Upper lobe of left lung (tissue), 6 donors: ENCODE results near the gene TCF25. TPM values are rescaled to one million over a fixed set of nuclear protein-coding genes. Genes with fewer than 3 reads are reported as not detected.
"Not testable (repeated sequence)": the region's sequence is repeated elsewhere in the genome, so short reads cannot be mapped to it uniquely, and the experiment has no call there.

Experiments used
- ATAC-seq, 2 donors: fragments of 200-7000 bp; cut with Tn5 transposase; one replicate each; pipeline ENCODE4 v1.9.1; 2022; ENCODE audit warnings: mild to moderate bottlenecking in 2 of 2, moderate library complexity in 2 of 2; ENCODE audit not compliant: low FRiP score in 2 of 2
- DNase-seq, 2 donors: peaks; one replicate each; pipeline ENCODE4 v3.0.0-alpha.2; 2019 to 2020
- H3K27ac ChIP-seq, 4 donors: fragments of 200-600 bp; sonication (generic); one replicate each; pipeline ENCODE4 v1.5.1; 2016 to 2019
- H3K27me3 ChIP-seq, 4 donors: fragments of 200-600 bp; sonication (generic); one replicate each; pipeline ENCODE4 v1.5.1; 2017 to 2019
- H3K36me3 ChIP-seq, 4 donors: fragments of 200-600 bp; sonication (generic); one replicate each; pipeline ENCODE4 v1.5.1; 2016 to 2019
- H3K4me1 ChIP-seq, 4 donors: fragments of 200-600 bp; sonication (generic); one replicate each; pipeline ENCODE4 v1.5.1; 2018 to 2019
- H3K4me3 ChIP-seq, 4 donors: fragments of 200-600 bp; sonication (generic); one replicate each; pipeline ENCODE4 v1.5.1; 2017 to 2019; ENCODE audit warnings: mild to moderate bottlenecking in 2 of 4, moderate library complexity in 1 of 4
- H3K9me3 ChIP-seq, 4 donors: fragments of 200-600 bp; sonication (generic); one replicate each; pipeline ENCODE4 v1.5.1; 2018 to 2019
- EP300 ChIP-seq, 4 donors: sonication (generic); formaldehyde crosslinking; IDR thresholded peaks; one replicate each; pipeline ENCODE4 v1.5.1; 2017; ENCODE audit warnings: antibody characterized with exemption in 4 of 4, control low read depth in 2 of 4
- POLR2A ChIP-seq, 4 donors: fragments of 450-650 bp; IDR thresholded peaks; one replicate each; pipeline ENCODE4 v1.5.1; 2016 to 2017; ENCODE audit warnings: antibody characterized with exemption in 4 of 4, mild to moderate bottlenecking in 2 of 4
- POLR2AphosphoS5 ChIP-seq, 2 donors: sonication (generic); formaldehyde crosslinking; IDR thresholded peaks; one replicate each; pipeline ENCODE4 v1.5.1; 2017; ENCODE audit warnings: antibody characterized with exemption in 2 of 2
- WGBS, 2 donors: methylation state at CpG; one replicate each; pipeline ENCODE4 v1.1.5; 2017 to 2018; 5-methylcytosine and 5-hydroxymethylcytosine counted together
- total RNA-seq, 6 donors: library from RNA; depleted of rRNA in 4 of 6; stranded (reverse); fragments of >200 nt in 4 of 6; gene quantifications; one replicate each; pipeline versions ENCODE4 v1.1.0 to v1.2.1, GENCODE V29; 2016 to 2021
- TF ChIP-seq, protein P1 (sequence below), 6 experiments: fragments of 450-650 bp in 4 of 6; fragments of 200-600 bp in 2 of 6; sonication (generic) in 2 of 6; IDR thresholded peaks; one replicate each; pipeline ENCODE4 v1.5.1; 2016 to 2019; ENCODE audit warnings: antibody characterized with exemption in 6 of 6
- donor health status: DM: no; HTN: no; CAD: no; lungs with moderate emphysema.
- donor health status: DM: no; HTN: yes; CAD: no; lungs with severe emphysema.

The TCF25 gene
- total RNA-seq, 6 donors from 2014 or later = 132 to 1,060 (median 211) TPM

DNA sequence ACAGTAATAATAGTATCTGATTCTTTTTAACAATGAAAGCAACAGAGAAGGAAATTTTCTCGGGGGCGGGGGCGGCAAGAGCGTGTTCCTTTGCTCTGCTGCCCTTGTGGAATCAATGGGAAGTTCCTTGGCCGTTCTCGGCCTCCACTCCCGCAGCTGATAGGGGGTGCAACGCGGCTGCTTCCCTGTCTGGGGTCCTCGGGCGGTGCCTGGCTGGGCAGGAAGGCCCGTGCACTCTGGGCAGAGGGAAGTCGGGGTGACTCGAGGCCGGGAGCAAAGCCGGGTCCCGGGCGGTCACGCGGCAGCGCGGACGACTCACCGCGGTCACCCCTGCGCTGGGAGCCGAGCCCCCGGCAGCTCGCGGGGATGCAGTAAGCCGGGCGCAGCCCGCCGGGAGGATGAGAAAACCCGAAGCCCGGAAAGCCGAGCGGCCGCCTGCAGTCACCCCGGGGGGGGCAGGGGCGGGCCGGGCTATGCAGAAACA lies 52.2 kb downstream of the TCF25 start:
- no peaks in the 10 kb centered on the region for H3K9me3 ChIP-seq
- peaks cover 0 to 35% (median 27%) of the 10 kb centered on the region in 4 donors for H3K27me3 ChIP-seq
- DNase-seq (no peak), ATAC-seq (no peak)
- peak overlapping the region; percentile 37 to 56 (median 44) for H3K4me3 ChIP-seq
- peaks cover 44 to 57% (median 49%) of the 10 kb centered on the region in 4 donors for H3K4me1 ChIP-seq
- H3K36me3 ChIP-seq = no peaks in the 10 kb centered on the region
- WGBS, 2 donors = 1 to 5% methylated on average over 10 to 24 of the region's 42 CpGs
- no peak overlapping the region for H3K27ac ChIP-seq
- TF ChIP-seq, protein P1, sequence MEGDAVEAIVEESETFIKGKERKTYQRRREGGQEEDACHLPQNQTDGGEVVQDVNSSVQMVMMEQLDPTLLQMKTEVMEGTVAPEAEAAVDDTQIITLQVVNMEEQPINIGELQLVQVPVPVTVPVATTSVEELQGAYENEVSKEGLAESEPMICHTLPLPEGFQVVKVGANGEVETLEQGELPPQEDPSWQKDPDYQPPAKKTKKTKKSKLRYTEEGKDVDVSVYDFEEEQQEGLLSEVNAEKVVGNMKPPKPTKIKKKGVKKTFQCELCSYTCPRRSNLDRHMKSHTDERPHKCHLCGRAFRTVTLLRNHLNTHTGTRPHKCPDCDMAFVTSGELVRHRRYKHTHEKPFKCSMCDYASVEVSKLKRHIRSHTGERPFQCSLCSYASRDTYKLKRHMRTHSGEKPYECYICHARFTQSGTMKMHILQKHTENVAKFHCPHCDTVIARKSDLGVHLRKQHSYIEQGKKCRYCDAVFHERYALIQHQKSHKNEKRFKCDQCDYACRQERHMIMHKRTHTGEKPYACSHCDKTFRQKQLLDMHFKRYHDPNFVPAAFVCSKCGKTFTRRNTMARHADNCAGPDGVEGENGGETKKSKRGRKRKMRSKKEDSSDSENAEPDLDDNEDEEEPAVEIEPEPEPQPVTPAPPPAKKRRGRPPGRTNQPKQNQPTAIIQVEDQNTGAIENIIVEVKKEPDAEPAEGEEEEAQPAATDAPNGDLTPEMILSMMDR (IDR thresholded peaks at IDR 0.05) = peak in 1 of 6 experiments; percentile 10
- no peak for TF ChIP-seq EP300 (IDR thresholded peaks at IDR 0.05)
- TF ChIP-seq POLR2AphosphoS5 (IDR thresholded peaks at IDR 0.05) = no peak
- no peak for TF ChIP-seq POLR2A (IDR thresholded peaks at IDR 0.05)

DNA sequence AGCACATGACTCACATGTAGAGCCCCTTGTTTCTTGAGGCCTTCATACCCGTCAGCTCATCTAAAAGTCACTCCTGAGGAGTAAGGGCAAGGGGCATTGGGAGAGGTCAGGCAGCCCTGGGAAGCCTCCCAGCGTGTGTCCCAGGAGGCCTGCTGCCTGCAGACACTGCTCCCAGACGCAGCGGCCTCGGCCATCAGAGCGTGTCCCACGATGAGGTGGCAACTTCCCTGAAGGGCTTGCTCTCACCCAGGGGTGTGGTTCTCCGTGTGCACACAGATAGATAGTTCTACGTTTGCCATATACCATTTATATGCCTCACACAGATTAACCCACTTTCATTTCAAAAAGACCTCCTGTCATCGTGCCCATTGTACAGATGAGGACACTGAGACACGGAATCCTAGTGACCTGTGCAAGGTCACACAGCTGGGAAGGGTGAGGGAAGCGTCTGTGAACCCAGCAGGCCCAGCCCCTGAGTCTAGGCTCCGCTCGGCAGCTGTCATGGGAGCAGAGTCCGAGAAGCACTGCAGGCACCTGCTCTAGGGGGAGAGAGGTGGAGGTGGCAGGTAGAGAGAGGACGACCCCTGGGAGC lies 58.0 kb downstream of the TCF25 start:
- 91 to 92% methylated on average over 14 to 16 of the region's 16 CpGs for WGBS, 2 donors
- no peak for ATAC-seq
- H3K27me3 ChIP-seq = no peaks in the 10 kb centered on the region

DNA sequence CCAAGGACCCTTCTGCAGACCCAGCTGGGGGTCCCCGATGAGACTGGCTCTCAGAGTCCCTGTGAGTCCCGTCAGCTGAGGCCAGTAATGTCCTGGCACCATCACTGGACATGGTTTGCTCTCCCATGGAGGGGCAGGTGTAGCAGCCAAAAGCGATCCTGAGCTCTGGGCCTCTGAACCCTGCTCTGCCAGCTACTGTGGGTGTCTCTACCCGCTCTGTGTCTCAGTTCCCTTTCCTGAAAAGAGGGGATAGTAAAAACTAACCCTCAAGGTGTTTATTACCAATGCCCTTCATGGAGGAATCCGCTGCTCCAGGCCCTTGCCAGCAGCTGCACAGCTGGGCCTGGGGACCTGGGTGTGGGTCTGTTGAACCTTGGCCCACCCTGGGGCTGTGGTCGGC lies 58.6 kb downstream of the TCF25 start:
- Histone ChIP-seq H3K4me1 (no peaks in the 10 kb centered on the region), H3K4me3 (no peak overlapping the region), H3K27me3 (no peaks in the 10 kb centered on the region), H3K9me3 (no peaks in the 10 kb centered on the region), H3K36me3 (no peaks in the 10 kb centered on the region), H3K27ac (no peak overlapping the region)
- DNase-seq (no peak), ATAC-seq (no peak)
- WGBS, 2 donors = 84 to 96% methylated on average over 4 to 6 of the region's 6 CpGs
- no peak for TF ChIP-seq POLR2A (IDR thresholded peaks at IDR 0.05)
- TF ChIP-seq, protein P1 (IDR thresholded peaks at IDR 0.05) = no peak
- TF ChIP-seq EP300 (IDR thresholded peaks at IDR 0.05) = no peak
- no peak for TF ChIP-seq POLR2AphosphoS5 (IDR thresholded peaks at IDR 0.05)

More for the DNA sequence above, 58.0 kb downstream of the TCF25 start:
- no peaks in the 10 kb centered on the region for H3K36me3 ChIP-seq
- H3K4me1 ChIP-seq = peaks cover 2 to 4% (median 4%) of the 10 kb centered on the region in 4 donors
- no peak overlapping the region for H3K4me3 ChIP-seq
- no peaks in the 10 kb centered on the region for H3K9me3 ChIP-seq
- no peak overlapping the region for H3K27ac ChIP-seq
- TF ChIP-seq EP300 (IDR thresholded peaks at IDR 0.05) (no peak), POLR2AphosphoS5 (IDR thresholded peaks at IDR 0.05) (no peak), POLR2A (IDR thresholded peaks at IDR 0.05) (no peak)
- TF ChIP-seq, protein P1 (IDR thresholded peaks at IDR 0.05) = no peak
- DNase-seq = no peak

DNA sequence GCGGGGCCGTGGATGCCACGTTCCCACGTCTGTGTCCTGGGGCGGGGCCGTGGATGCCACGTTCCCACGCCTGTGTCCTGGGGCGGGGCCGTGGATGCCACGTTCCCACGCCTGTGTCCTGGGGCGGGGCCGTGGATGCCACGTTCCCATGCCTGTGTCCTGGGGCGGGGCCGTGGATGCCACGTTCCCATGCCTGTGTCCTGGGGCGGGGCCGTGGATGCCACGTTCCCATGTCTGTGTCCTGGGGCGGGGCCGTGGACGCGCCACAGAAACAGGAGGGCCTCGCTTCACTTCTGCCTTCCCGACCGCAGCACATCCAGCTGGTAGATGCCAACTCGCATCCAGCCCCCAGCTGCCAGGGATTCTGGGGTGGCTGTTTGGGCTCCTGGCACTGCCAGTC lies 60.6 kb downstream of the TCF25 start:
- not testable (repeated sequence) for H3K4me3 ChIP-seq, H3K27me3 ChIP-seq, ATAC-seq, H3K4me1 ChIP-seq, H3K36me3 ChIP-seq, H3K27ac ChIP-seq, H3K9me3 ChIP-seq
- peak in 1 of 2 donors; percentile 61 for DNase-seq
- WGBS, 2 donors = 94 to 97% methylated on average over 11 to 18 of the region's 29 CpGs

DNA sequence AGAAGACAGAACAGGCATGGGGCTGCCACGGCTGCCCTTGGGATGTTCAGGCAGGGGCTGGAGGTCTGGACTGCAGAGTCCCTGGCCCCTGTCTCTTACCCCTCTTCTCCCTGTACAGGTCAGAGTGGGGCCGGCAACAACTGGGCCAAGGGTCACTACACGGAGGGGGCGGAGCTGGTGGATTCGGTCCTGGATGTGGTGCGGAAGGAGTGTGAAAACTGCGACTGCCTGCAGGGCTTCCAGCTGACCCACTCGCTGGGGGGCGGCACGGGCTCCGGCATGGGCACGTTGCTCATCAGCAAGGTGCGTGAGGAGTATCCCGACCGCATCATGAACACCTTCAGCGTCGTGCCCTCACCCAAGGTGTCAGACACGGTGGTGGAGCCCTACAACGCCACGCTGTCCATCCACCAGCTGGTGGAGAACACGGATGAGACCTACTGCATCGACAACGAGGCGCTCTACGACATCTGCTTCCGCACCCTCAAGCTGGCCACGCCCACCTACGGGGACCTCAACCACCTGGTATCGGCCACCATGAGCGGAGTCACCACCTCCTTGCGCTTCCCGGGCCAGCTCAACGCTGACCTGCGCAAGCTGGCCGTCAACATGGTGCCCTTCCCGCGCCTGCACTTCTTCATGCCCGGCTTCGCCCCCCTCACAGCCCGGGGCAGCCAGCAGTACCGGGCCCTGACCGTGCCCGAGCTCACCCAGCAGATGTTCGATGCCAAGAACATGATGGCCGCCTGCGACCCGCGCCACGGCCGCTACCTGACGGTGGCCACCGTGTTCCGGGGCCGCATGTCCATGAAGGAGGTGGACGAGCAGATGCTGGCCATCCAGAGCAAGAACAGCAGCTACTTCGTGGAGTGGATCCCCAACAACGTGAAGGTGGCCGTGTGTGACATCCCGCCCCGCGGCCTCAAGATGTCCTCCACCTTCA lies 61.5 kb downstream of the TCF25 start:
- Histone ChIP-seq H3K4me3 (no peak overlapping the region), H3K27ac (no peak overlapping the region)
- peak in 1 of 2 donors; percentile 24 for ATAC-seq

DNA sequence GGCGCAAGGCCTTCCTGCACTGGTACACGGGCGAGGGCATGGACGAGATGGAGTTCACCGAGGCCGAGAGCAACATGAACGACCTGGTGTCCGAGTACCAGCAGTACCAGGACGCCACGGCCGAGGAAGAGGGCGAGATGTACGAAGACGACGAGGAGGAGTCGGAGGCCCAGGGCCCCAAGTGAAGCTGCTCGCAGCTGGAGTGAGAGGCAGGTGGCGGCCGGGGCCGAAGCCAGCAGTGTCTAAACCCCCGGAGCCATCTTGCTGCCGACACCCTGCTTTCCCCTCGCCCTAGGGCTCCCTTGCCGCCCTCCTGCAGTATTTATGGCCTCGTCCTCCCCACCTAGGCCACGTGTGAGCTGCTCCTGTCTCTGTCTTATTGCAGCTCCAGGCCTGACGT lies 62.2 kb downstream of the TCF25 start:
- ATAC-seq, H3K4me3 ChIP-seq, H3K36me3 ChIP-seq, H3K27ac ChIP-seq, H3K27me3 ChIP-seq, H3K9me3 ChIP-seq, H3K4me1 ChIP-seq: not testable (repeated sequence)
- 88 to 95% methylated on average over 21 to 27 of the region's 27 CpGs for WGBS, 2 donors
- peak in 1 of 2 donors; percentile 69 for DNase-seq

More for the DNA sequence above, 61.5 kb downstream of the TCF25 start:
- H3K9me3 ChIP-seq = no peaks in the 10 kb centered on the region
- no peaks in the 10 kb centered on the region for H3K27me3 ChIP-seq
- no peaks in the 10 kb centered on the region for H3K4me1 ChIP-seq
- peak in 1 of 2 donors; percentile 80 for DNase-seq
- TF ChIP-seq POLR2AphosphoS5 (IDR thresholded peaks at IDR 0.05) = no peak
- no peak for TF ChIP-seq EP300 (IDR thresholded peaks at IDR 0.05)
- no peak for TF ChIP-seq POLR2A (IDR thresholded peaks at IDR 0.05)
- TF ChIP-seq, protein P1 (IDR thresholded peaks at IDR 0.05) = no peak
- WGBS, 2 donors = 93 to 96% methylated on average over 57 to 61 of the region's 61 CpGs
- H3K36me3 ChIP-seq = no peaks in the 10 kb centered on the region
